GM18861 (cell line): ENCODE data around the gene ATP9B.
"Not testable (repeated sequence)": the region's sequence is repeated elsewhere in the genome, so short reads cannot be mapped to it uniquely, and the experiment has no call there.

Experiments used
- ATAC-seq: cut with Tn5 transposase; IDR thresholded peaks from one replicate; pipeline ENCODE4 v1.9.1; 2021; ENCODE audit not compliant: unreplicated experiment

Gene ATP9B

DNA sequence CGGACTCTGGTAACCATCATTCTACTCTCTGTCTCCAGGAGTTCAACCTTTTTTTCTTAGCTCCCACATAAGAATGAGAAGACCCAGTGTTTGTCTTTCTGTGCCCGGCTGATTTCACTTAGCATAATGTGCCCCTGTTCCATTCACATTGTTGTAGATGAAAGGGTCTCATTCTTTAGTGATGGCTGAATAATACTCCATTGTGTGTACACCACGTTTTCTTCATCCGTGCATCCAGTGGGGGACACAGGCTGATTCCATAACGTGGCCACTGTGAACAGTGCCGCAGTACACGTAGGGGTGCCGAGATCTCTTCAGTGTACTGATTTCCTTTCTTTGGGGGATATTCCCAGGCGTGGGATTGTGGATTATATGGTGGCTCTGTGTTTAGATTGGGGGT, 254.3 kb downstream of the ATP9B start:
- no peak for ATAC-seq

GRCh38 chr18:79326413-79327198, 257.4 kb downstream of the ATP9B start:
- ATAC-seq, result no peak

GRCh38 chr18:79327199-79327721, 258.1 kb downstream of the ATP9B start:
- no peak for ATAC-seq

- not testable (repeated sequence) for ATAC-seq
Measured at GRCh38 chr18:79327915-79328314, 258.7 kb downstream of the ATP9B start.

- no peak for ATAC-seq
Measured at GRCh38 chr18:79328887-79329286, 259.7 kb downstream of the ATP9B start.

- no peak for ATAC-seq
Measured at GRCh38 chr18:79329786-79330185, 260.6 kb downstream of the ATP9B start.

- ATAC-seq, result no peak
Measured at GRCh38 chr18:79332646-79333045, 263.5 kb downstream of the ATP9B start.

DNA sequence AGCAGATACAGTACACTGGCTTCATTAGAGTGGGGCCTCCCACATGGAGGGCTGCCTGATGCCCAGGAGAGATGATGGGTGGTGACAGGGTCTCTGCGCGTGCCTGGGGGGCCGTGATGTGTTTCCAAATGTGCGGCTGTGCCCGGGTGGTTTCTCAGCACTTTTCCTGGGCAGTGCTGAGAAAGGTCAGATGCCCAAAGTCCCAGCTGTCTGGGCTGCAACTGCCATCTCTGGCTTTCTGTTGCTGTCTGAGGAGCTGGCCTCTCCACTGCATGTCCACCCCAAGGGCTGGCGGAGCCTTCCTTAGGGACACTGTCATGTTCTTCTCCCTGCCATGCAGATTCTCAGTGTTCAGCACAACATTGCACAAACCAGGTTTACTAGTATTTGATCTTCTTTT, 263.9 kb downstream of the ATP9B start:
- no peak for ATAC-seq

GRCh38 chr18:79334496-79335233, 265.5 kb downstream of the ATP9B start:
- no peak for ATAC-seq

DNA sequence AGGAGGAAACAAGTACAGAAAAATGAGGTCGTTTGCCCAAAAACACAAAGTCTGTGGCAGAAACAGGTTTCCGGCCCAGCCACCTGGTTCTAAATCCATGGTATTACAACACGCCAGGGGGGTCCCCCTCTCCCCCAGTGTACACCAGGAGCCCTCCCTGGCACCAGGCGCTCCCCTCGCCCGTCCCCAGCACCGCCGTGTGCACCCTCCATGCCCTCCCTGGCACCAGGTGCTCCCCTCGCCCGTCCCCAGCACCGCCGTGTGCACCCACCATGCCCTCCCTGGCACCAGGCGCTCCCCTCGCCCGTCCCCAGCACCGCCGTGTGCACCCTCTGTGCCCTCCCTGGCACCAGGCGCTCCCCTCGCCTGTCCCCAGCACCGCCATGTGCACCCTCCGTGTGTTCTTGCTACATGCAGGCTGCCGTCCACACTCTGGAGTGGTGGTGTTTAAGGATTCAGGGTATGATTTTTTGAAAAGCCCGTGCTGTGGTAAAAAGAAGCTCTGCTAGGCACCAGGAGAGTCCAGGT, 266.7 kb downstream of the ATP9B start:
- no peak for ATAC-seq

DNA sequence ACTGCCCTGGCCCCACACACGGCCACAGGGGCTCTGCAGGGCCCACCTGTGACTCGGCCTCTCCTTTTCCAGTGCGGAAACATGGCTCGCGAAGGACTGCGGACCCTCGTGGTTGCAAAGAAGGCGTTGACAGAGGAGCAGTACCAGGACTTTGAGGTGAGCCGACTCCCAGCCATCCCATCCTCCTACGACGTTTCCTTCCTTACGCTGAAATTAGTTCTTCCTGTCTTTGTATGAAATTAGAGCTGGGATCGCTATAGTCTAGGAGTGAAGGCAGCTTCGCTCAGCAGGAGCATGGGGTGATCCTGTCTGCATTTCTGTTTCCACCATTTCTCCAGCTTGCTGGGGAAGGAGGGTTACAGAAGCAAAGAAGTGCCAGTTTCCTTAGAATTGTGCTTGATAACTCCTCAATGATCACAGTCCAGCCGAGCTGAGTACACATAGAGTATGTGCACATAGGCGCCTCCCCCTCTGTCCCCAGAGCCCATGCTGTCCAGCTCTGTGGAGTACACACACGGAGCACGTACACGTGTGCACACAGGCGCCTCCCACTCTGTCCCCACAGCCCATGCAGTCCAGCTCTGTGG, 267.5 kb downstream of the ATP9B start:
- ATAC-seq, result no peak

- ATAC-seq, result no peak
Measured at GRCh38 chr18:79337184-79337583, 268.0 kb downstream of the ATP9B start.

DNA sequence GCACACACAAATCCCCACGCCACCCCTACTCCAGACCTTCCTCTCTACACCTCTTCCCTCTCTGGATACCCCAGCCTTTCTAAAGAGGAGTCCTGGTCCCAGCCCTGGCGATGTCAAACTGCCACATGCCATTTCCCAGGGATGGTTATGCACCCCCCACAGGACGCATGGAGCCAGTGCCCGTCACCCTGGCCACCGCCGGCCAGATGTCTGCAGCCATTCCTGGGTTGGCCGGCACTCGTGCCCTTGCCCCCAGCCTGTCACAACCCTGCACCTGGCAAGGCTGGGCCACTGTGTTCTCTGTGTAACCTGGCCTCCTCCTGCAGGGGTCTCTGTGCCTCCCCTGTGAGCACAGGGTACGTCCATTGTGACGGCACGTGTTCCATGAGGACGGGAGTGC, 268.4 kb downstream of the ATP9B start:
- ATAC-seq, result no peak

- no peak for ATAC-seq
Measured at GRCh38 chr18:79339094-79339908, 270.1 kb downstream of the ATP9B start.

DNA sequence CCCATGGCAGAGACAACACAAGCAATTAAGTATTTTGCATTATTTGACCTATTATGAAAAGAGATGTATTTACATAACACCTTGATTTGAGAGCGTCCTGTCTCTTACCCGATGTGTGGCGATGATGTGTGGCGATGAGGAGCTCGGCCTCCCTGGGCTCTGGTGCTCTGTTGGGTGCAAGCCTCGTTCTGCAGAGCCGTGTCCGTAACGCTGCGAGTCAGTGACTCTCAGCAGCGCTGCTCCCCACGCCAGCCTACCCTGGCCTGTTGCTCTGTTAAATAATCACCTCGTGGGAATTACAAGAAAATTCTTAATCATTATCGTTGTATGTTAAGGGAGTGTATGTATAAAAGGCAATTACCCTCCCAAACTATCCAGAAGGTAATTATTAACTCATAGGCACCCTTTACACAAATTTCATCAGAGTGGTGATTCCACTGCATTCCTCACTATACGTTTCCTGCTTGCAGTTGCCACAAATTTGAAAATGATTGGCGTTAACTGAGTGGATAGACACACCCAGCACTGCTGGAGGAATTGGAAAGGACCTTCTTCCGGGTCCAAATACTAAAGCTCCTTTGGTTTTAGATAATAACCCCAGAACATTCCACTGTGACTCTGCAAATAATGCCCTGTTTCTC, 274.5 kb downstream of the ATP9B start:
- ATAC-seq, result no peak

- ATAC-seq, result no peak
Measured at GRCh38 chr18:79344208-79344581, 275.0 kb downstream of the ATP9B start.

DNA sequence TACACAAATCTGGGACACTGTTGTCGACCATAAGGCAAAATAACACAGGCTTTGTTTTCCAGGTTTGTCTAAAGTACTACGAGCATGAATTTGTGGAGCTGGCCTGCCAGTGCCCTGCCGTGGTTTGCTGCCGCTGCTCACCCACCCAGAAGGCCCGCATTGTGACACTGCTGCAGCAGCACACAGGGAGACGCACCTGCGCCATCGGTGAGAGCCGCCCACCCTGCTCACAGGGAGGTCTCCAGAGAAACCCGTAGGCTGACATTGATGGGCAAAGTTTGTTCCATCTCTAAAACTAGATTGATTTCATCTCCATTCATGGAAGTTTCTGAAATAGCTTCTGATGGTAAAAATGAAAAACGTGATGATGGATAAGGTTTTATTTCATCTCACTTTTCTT, 276.2 kb downstream of the ATP9B start:
- ATAC-seq, result no peak

DNA sequence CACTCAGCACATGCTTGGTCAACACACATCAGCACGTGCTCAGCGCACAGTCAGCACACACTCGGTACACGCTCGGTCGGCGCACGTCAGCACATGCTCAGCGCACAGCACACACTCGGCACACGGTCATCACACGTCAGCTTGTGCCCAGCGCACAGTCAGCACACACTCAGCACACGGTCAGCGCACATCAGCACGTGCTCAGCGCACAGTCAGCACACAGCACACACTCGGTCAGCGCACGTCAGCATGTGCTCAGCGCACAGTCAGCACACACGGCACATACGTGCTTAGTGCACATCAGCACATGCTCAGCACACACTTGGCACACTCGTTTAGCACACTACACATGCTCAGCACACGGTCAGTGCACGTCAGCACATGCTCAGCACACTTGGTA, 276.8 kb downstream of the ATP9B start:
- no peak for ATAC-seq

DNA sequence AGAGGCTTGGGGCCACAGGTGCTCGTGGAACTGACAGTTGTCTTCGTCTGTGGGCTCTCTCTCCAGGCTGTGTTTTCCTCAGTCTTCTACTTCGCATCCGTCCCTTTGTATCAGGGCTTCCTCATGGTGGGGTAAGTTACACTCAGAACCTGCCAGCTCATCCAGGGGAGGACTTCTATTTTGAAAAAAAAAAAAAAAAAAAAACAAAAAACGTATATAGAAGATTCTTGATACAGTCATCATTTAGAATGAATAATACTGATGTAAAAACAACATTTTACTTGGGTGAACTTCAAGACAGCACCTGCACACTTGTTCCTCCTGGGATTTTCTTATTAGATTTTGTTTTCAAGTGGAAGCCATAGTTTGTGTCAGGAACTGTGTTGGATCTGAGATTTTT, 278.9 kb downstream of the ATP9B start:
- ATAC-seq, result no peak

- ATAC-seq, result no peak
Measured at GRCh38 chr18:79352432-79352831, 283.2 kb downstream of the ATP9B start.
